ENCODE data around the gene NDUFB1. TPM values are rescaled to one million over a fixed set of nuclear protein-coding genes. Genes with fewer than 3 reads are reported as not detected.

Gene NDUFB1
- polyA plus RNA-seq, 3 donors: 367 to 686 (median 604) TPM

DNA sequence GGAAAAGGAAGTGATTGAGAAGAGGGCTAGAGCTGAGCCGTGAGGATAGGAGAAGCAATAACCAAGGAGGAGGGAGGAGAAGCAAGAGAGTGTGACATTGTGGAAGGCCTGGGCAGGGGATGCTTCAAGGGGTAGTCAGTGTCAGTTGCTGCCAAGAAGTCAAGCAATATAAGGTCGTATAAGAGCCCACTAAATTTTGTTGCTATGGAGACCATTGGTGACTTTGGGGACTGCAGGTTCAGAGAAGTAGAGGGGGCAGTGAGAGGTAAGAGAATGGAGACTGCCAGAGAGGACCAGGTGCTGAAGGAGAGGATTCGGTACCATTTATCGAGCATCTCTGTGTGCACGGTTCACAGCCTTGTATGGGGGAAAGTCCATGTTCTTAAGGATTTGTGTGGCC lies 12.0 kb downstream of the NDUFB1 start:
- Histone ChIP-seq H3K4me1 (ENCODE audit: control insufficient read depth in 1 of 2, insufficient read depth in 2 of 2, low read length in 2 of 2) (peaks cover 8 to 13% of the 10 kb centered on the region in 2 donors), H3K9ac (ENCODE audit: insufficient read depth, low read length, poor library complexity, severe bottlenecking) (no peak overlapping the region), H3K9me3 (replicated peaks in 1 of 2; ENCODE audit: control insufficient read depth in 1 of 2, insufficient read depth in 1 of 2, low read length in 2 of 2) (no peaks in the 10 kb centered on the region), H4K20me1 (ENCODE audit: insufficient read depth, low read length) (peaks cover 8% of the 10 kb centered on the region), H3K4me2 (replicated peaks; ENCODE audit: extremely low read depth, low read length, poor library complexity, severe bottlenecking) (no peak overlapping the region), H2AFZ (ENCODE audit: insufficient read depth, low read depth, low read length, poor library complexity, severe bottlenecking) (no peak overlapping the region), H3K79me2 (ENCODE audit: insufficient read depth, low read length) (peaks cover 12% of the 10 kb centered on the region), H3K4me3 (replicated peaks in 1 of 3; ENCODE audit: low read depth in 2 of 3, low read length in 3 of 3) (no peak overlapping the region), H3K36me3 (replicated peaks in 1 of 2; ENCODE audit: control insufficient read depth in 1 of 2, insufficient read depth in 2 of 2, low read length in 2 of 2) (no peaks in the 10 kb centered on the region), H3K27me3 (ENCODE audit: control insufficient read depth in 2 of 2, insufficient read depth in 2 of 2, low read length in 2 of 2) (no peaks in the 10 kb centered on the region), H3K27ac (ENCODE audit: low read depth in 1 of 2, low read length in 2 of 2) (no peak overlapping the region)
- H3K4me3 Mint-ChIP-seq: no peak overlapping the region
- H3K27me3 Mint-ChIP-seq (ENCODE audit: low read depth in 3 of 3): peaks cover 0 to 6% (median 0%) of the 10 kb centered on the region in 3 donors
- WGBS (ENCODE audit: insufficient coverage): 80% methylated on average over 5 of the region's 5 CpGs
- no peaks in the 10 kb centered on the region for H3K36me3 Mint-ChIP-seq
- peaks cover 15% of the 10 kb centered on the region for H3K4me1 Mint-ChIP-seq
- intact Hi-C loops (cut with micrococcal nuclease): loop anchor here in 1 of 2 donors (5.0 kb wide), 1 partner anchor 67 kb away; the partner anchor contains the start of gene TRIP11
- no peak for DNase-seq
- no peak overlapping the region for H3K27ac Mint-ChIP-seq
- H3K9me3 Mint-ChIP-seq: peaks cover 0 to 2% (median 0%) of the 10 kb centered on the region in 7 donors
- TF ChIP-seq, protein P1, sequence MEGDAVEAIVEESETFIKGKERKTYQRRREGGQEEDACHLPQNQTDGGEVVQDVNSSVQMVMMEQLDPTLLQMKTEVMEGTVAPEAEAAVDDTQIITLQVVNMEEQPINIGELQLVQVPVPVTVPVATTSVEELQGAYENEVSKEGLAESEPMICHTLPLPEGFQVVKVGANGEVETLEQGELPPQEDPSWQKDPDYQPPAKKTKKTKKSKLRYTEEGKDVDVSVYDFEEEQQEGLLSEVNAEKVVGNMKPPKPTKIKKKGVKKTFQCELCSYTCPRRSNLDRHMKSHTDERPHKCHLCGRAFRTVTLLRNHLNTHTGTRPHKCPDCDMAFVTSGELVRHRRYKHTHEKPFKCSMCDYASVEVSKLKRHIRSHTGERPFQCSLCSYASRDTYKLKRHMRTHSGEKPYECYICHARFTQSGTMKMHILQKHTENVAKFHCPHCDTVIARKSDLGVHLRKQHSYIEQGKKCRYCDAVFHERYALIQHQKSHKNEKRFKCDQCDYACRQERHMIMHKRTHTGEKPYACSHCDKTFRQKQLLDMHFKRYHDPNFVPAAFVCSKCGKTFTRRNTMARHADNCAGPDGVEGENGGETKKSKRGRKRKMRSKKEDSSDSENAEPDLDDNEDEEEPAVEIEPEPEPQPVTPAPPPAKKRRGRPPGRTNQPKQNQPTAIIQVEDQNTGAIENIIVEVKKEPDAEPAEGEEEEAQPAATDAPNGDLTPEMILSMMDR (IDR thresholded peaks at IDR 0.05): no peak

DNA sequence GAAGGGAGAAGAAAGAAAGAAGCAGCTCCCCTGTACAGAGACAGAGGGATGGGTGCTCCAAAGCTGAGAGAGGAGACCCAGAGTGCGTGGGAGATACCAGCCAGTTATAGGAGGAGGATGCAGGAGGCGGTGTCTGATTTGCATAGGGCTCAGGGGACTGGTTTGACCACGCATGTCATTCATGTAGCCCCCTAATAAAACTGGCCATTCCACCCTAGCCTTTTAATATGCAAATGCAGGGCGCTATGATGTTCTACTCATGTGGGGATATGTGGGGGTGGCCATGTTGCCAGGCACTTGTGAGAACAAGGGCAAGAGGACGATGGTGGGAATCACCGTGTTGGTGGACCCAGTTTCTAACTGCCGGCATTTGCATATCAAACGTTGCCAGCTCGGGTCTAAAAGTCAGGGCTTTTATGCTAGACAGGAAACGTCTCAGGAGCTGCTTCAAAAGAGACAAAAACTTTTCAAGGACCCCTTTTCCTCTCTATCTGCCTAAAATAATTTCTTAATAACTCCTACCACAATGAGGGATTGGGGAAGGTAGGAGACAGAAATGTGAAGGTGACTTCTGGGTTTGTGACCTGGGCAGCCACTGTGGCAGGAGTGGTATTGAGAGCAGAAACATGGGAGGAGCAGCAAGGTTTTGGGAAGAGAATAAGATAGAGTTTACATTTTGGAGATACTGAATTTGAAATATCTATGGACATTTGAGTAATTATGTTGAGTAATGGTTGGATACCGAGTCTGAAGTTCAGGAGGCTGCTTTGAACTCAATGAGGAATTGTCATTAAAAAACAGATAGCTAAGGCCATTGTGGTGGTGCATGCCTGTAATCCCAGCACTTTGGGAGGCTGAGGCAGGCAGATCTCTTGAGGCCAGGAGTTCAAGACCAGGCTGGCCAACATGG lies 12.9 kb downstream of the NDUFB1 start:
- Histone ChIP-seq H3K27me3 (ENCODE audit: control insufficient read depth in 2 of 2, insufficient read depth in 2 of 2, low read length in 2 of 2) (no peaks in the 10 kb centered on the region), H4K20me1 (ENCODE audit: insufficient read depth, low read length) (peaks cover 14% of the 10 kb centered on the region), H3K4me3 (replicated peaks in 1 of 3; ENCODE audit: low read depth in 2 of 3, low read length in 3 of 3) (no peak overlapping the region), H3K27ac (ENCODE audit: low read depth in 1 of 2, low read length in 2 of 2) (no peak overlapping the region), H3K79me2 (ENCODE audit: insufficient read depth, low read length) (peaks cover 21% of the 10 kb centered on the region), H3K9ac (ENCODE audit: insufficient read depth, low read length, poor library complexity, severe bottlenecking) (no peak overlapping the region), H2AFZ (ENCODE audit: insufficient read depth, low read depth, low read length, poor library complexity, severe bottlenecking) (no peak overlapping the region), H3K9me3 (replicated peaks in 1 of 2; ENCODE audit: control insufficient read depth in 1 of 2, insufficient read depth in 1 of 2, low read length in 2 of 2) (no peaks in the 10 kb centered on the region), H3K4me1 (ENCODE audit: control insufficient read depth in 1 of 2, insufficient read depth in 2 of 2, low read length in 2 of 2) (peaks cover 12 to 22% of the 10 kb centered on the region in 2 donors), H3K36me3 (replicated peaks in 1 of 2; ENCODE audit: control insufficient read depth in 1 of 2, insufficient read depth in 2 of 2, low read length in 2 of 2) (no peaks in the 10 kb centered on the region), H3K4me2 (replicated peaks; ENCODE audit: extremely low read depth, low read length, poor library complexity, severe bottlenecking) (no peak overlapping the region)
- Mint-ChIP-seq H3K27me3 (ENCODE audit: low read depth in 3 of 3) (peaks cover 0 to 3% (median 0%) of the 10 kb centered on the region in 3 donors), H3K4me3 (peak overlapping the region in 1 of 2 donors; percentile 6), H3K36me3 (no peaks in the 10 kb centered on the region), H3K9me3 (peaks cover 0 to 2% (median 0%) of the 10 kb centered on the region in 7 donors), H3K27ac (peak overlapping the region in 3 of 7 donors; percentile 30 to 77 (median 66)), H3K4me1 (peaks cover 19% of the 10 kb centered on the region)
- TF ChIP-seq, protein P1 (IDR thresholded peaks at IDR 0.05): no peak
- no peak for DNase-seq
- 48% methylated on average over 8 of the region's 11 CpGs for WGBS (ENCODE audit: insufficient coverage)
- intact Hi-C loops (cut with micrococcal nuclease): loop anchor here in 1 of 2 donors (5.0 kb wide), 1 partner anchor 66 kb away; the partner anchor contains the start of gene TRIP11

All from CD14-positive monocyte (primary cell).